Thyroid gland (tissue), 4 donors: ENCODE data around the gene VPS45.

Experiments
- CTCF ChIP-seq, 6 experiments: fragments of 200-600 bp in 3 of 6; fragments of 450-650 bp in 3 of 6; sonication (generic) in 3 of 6; IDR thresholded peaks; one replicate each; pipeline ENCODE4 v1.5.1; 2016 to 2019; ENCODE audit warnings: antibody characterized with exemption in 6 of 6, mild to moderate bottlenecking in 2 of 6, inconsistent platforms in 1 of 6, moderate library complexity in 1 of 6
- POLR2A ChIP-seq, 2 donors: fragments of 450-650 bp; IDR thresholded peaks; one replicate each; pipeline ENCODE4 v1.6.1; 2017; ENCODE audit warnings: antibody characterized with exemption in 2 of 2, mild to moderate bottlenecking in 2 of 2, moderate library complexity in 1 of 2

GRCh38 chr1:150093805-150094204, 26.2 kb downstream of the VPS45 start:
- TF ChIP-seq CTCF (IDR thresholded peaks at IDR 0.05): no peak
- TF ChIP-seq POLR2A (IDR thresholded peaks at IDR 0.05): no peak
